ENCODE data around the gene CACHD1.
"Not testable (repeated sequence)": the region's sequence is repeated elsewhere in the genome, so short reads cannot be mapped to it uniquely, and the experiment has no call there.

CACHD1 gene

GRCh38 chr1:64495878-64496277 lies 25.9 kb downstream of the CACHD1 start:
- DNase-seq: no peak

GRCh38 chr1:64496606-64497005 lies 26.7 kb downstream of the CACHD1 start:
- DNase-seq: no peak

- no peak for DNase-seq
These were observed 27.4 kb downstream of the CACHD1 start for GRCh38 chr1:64497088-64497883.

GRCh38 chr1:64498325-64498724 lies 28.4 kb downstream of the CACHD1 start:
- DNase-seq: no peak

GRCh38 chr1:64499011-64499410 lies 29.1 kb downstream of the CACHD1 start:
- no peak for DNase-seq

GRCh38 chr1:64499966-64500365 lies 30.0 kb downstream of the CACHD1 start:
- no peak for DNase-seq

GRCh38 chr1:64502083-64502482 lies 32.2 kb downstream of the CACHD1 start:
- DNase-seq: no peak

- no peak for DNase-seq
These were observed 33.0 kb downstream of the CACHD1 start for GRCh38 chr1:64502931-64503330.

- DNase-seq: peak in 4 of 58 donors; percentile 9 to 51 (median 20)
These were observed 35.5 kb downstream of the CACHD1 start for GRCh38 chr1:64505232-64505943.

GRCh38 chr1:64505944-64506655 lies 36.2 kb downstream of the CACHD1 start:
- peak in 2 of 58 donors; percentile 4 to 51 for DNase-seq

GRCh38 chr1:64508629-64509028 lies 38.7 kb downstream of the CACHD1 start:
- DNase-seq: peak in 10 of 58 donors; percentile 4 to 47 (median 15)

- no peak for DNase-seq
These were observed 41.1 kb downstream of the CACHD1 start for GRCh38 chr1:64511044-64511443.

GRCh38 chr1:64512206-64512605 lies 42.3 kb downstream of the CACHD1 start:
- not testable (repeated sequence) for DNase-seq

GRCh38 chr1:64513545-64513944 lies 43.6 kb downstream of the CACHD1 start:
- DNase-seq: peak in 2 of 58 donors; percentile 21 to 27

GRCh38 chr1:64514197-64514765 lies 44.4 kb downstream of the CACHD1 start:
- DNase-seq: peak in 1 of 58 donors; percentile 34

- peak in 9 of 58 donors; percentile 5 to 49 (median 8) for DNase-seq
These were observed 45.5 kb downstream of the CACHD1 start for GRCh38 chr1:64515427-64515826.

GRCh38 chr1:64516301-64516700 lies 46.4 kb downstream of the CACHD1 start:
- no peak for DNase-seq

GRCh38 chr1:64516803-64517568 lies 47.1 kb downstream of the CACHD1 start:
- no peak for DNase-seq

GRCh38 chr1:64517640-64518039 lies 47.7 kb downstream of the CACHD1 start:
- DNase-seq: no peak

GRCh38 chr1:64518692-64519481 lies 49.0 kb downstream of the CACHD1 start:
- DNase-seq: no peak
